WTC11 (cell line): ENCODE results near the gene RWDD1. TPM values are rescaled to one million over a fixed set of nuclear protein-coding genes. Genes with fewer than 3 reads are reported as not detected.

ENCODE experiments used
- ATAC-seq: fragments of 200-7000 bp; cut with Tn5 transposase; 2 replicates; pipeline ENCODE4 v1.10.0; 2021; ENCODE audit warnings: mild to moderate bottlenecking, moderate library complexity
- CTCF ChIA-PET: fragments of 300-600 bp; sonication (Branson Sonifier 250); formaldehyde crosslinking; loops from one replicate; lab custom pipeline; 2021; ENCODE audit warnings: antibody characterized with exemption; lab: Charles Lee
- POLR2A ChIA-PET: fragments of 350-600 bp; sonication (Branson Sonifier 250); formaldehyde crosslinking; loops from one replicate; lab custom pipeline; 2021; ENCODE audit warnings: antibody characterized with exemption; lab: Charles Lee
- DNase-seq: peaks from one replicate; pipeline ENCODE4 v3.0.0; 2021; ENCODE audit warnings: low spot score
- H3K27ac Mint-ChIP-seq: 2 replicates; pipeline ENCODE4 v1.8.0; 2021; ENCODE audit warnings: mixed read lengths
- H3K27me3 Mint-ChIP-seq: 2 replicates; pipeline ENCODE4 v1.8.0; 2021; ENCODE audit warnings: low read depth, mild to moderate bottlenecking, moderate library complexity, mixed read lengths
- H3K36me3 Mint-ChIP-seq: 2 replicates; pipeline ENCODE4 v1.8.0; 2021; ENCODE audit warnings: mixed read lengths
- H3K4me1 Mint-ChIP-seq: 2 replicates; pipeline ENCODE4 v1.8.0; 2022; ENCODE audit warnings: mixed read lengths
- H3K4me3 Mint-ChIP-seq: 2 replicates; pipeline ENCODE4 v1.8.0; 2021; ENCODE audit warnings: mild to moderate bottlenecking, moderate library complexity, mixed read lengths
- H3K9me3 Mint-ChIP-seq: 2 replicates; pipeline ENCODE4 v1.8.0; 2021; ENCODE audit warnings: mixed read lengths
- ATF2 ChIP-seq: sonication (generic); formaldehyde crosslinking; IDR thresholded peaks from 2 replicates; pipeline ENCODE4 v1.8.1; 2022; ENCODE audit warnings: low read depth, missing genetic modification reagents, borderline replicate concordance
- ATF6 ChIP-seq: sonication (generic); formaldehyde crosslinking; IDR thresholded peaks from 2 replicates; pipeline ENCODE4 v1.8.1; 2023; ENCODE audit warnings: mild to moderate bottlenecking, missing genetic modification reagents
- ELF4 ChIP-seq: sonication (generic); formaldehyde crosslinking; IDR thresholded peaks from 2 replicates; pipeline ENCODE4 v1.8.1; 2022; ENCODE audit warnings: low read depth, mild to moderate bottlenecking, moderate library complexity, missing genetic modification reagents
- FOXJ3 ChIP-seq: sonication (generic); formaldehyde crosslinking; IDR thresholded peaks from 2 replicates; pipeline ENCODE4 v1.9.0; 2021; ENCODE audit warnings: missing genetic modification reagents, mild to moderate bottlenecking, borderline replicate concordance
- FOXK1 ChIP-seq: sonication (generic); formaldehyde crosslinking; IDR thresholded peaks from 2 replicates; pipeline ENCODE4 v1.8.0; 2022; ENCODE audit warnings: mild to moderate bottlenecking, moderate library complexity, missing genetic modification reagents
- HMGA2 ChIP-seq: fragments of 250-450 bp; sonication (Bioruptor Pico); IDR thresholded peaks from 2 replicates; pipeline ENCODE4 v1.4.0; 2021; ENCODE audit warnings: mild to moderate bottlenecking, moderate library complexity
- JUN ChIP-seq: sonication (generic); formaldehyde crosslinking; IDR thresholded peaks from 2 replicates; pipeline ENCODE4 v1.8.0; 2023; ENCODE audit warnings: mild to moderate bottlenecking, missing genetic modification reagents
- NR3C1 ChIP-seq: sonication (generic); formaldehyde crosslinking; conservative IDR thresholded peaks from 2 replicates; pipeline ENCODE4 v1.8.1; 2023; ENCODE audit warnings: low read depth, mild to moderate bottlenecking, missing genetic modification reagents
- STAT6 ChIP-seq: sonication (generic); formaldehyde crosslinking; conservative IDR thresholded peaks from 2 replicates; pipeline ENCODE4 v1.8.1; 2023; ENCODE audit warnings: mild to moderate bottlenecking, low read depth, missing genetic modification reagents, moderate library complexity
- TCF7 ChIP-seq: sonication (generic); formaldehyde crosslinking; IDR thresholded peaks from 2 replicates; pipeline ENCODE4 v1.8.0; 2022; ENCODE audit warnings: mild to moderate bottlenecking, low read depth, missing genetic modification reagents, moderate library complexity
- TEAD1 ChIP-seq: sonication (generic); formaldehyde crosslinking; IDR thresholded peaks from 2 replicates; pipeline ENCODE4 v1.8.0; 2022; ENCODE audit warnings: mild to moderate bottlenecking, missing genetic modification reagents
- ZBTB43 ChIP-seq: sonication (generic); formaldehyde crosslinking; IDR thresholded peaks from 2 replicates; pipeline ENCODE4 v1.8.1; 2023; ENCODE audit warnings: mild to moderate bottlenecking, missing genetic modification reagents
- ZNF671 ChIP-seq: fragments of 250-450 bp; sonication (Bioruptor Pico); IDR thresholded peaks from 2 replicates; pipeline ENCODE4 v1.8.0; 2021; ENCODE audit warnings: mild to moderate bottlenecking
- total RNA-seq: library from RNA; stranded (reverse); gene quantifications from 3 replicates; pipeline ENCODE4 v1.2.3, GENCODE V29; 2021
- TF ChIP-seq, protein P1 (sequence below): fragments of 250-450 bp; sonication (Bioruptor Pico); IDR thresholded peaks from 2 replicates; pipeline ENCODE4 v1.9.0; 2021; ENCODE audit warnings: moderate library complexity, mild to moderate bottlenecking, inconsistent platforms, borderline replicate concordance
- TF ChIP-seq, protein P2 (sequence below): fragments of 250-450 bp; sonication (Bioruptor Pico); IDR thresholded peaks from 2 replicates; pipeline ENCODE4 v1.9.0; 2021; ENCODE audit warnings: mild to moderate bottlenecking
- TF ChIP-seq, protein P3 (sequence below): sonication (generic); formaldehyde crosslinking; IDR thresholded peaks from 2 replicates; pipeline ENCODE4 v1.8.0; 2023; ENCODE audit warnings: missing genetic modification reagents
- TF ChIP-seq, protein P4 (sequence below): fragments of 250-450 bp; sonication (Bioruptor Pico); IDR thresholded peaks from 2 replicates; pipeline ENCODE4 v2.1.2; 2022; ENCODE audit warnings: mild to moderate bottlenecking, moderate library complexity

The RWDD1 gene
- total RNA-seq, 1 experiment from 2014 or later = 33.8 TPM

GRCh38 chr6:116560130-116560529 lies 11.2 kb upstream of the RWDD1 start:
- POLR2A ChIA-PET = no interaction called here
- no peak overlapping the region for H3K27ac Mint-ChIP-seq
- CTCF ChIA-PET = interaction anchor here (0.6 to 2.9 kb wide), 10 partner anchors 11 to 292 kb away, joined by 3 to 44 read pairs (median 6); partner anchors contain the start of gene RWDD1

More at GRCh38 chr6:116560130-116560529, 11.2 kb upstream of the RWDD1 start:
- ATAC-seq (no peak), DNase-seq (no peak)
- Mint-ChIP-seq H3K27me3 (no peaks in the 10 kb centered on the region), H3K4me3 (no peak overlapping the region), H3K4me1 (peaks cover 4% of the 10 kb centered on the region), H3K36me3 (no peaks in the 10 kb centered on the region), H3K9me3 (no peaks in the 10 kb centered on the region)
- TF ChIP-seq FOXK1 (no peak), TEAD1 (CRISPR knock-in tag) (no peak), STAT6 (no peak), TCF7 (CRISPR knock-in tag) (no peak), ATF2 (CRISPR knock-in tag) (no peak), FOXJ3 (CRISPR knock-in tag) (no peak), ZBTB43 (CRISPR knock-in tag) (no peak), NR3C1 (CRISPR knock-in tag) (no peak), ELF4 (CRISPR knock-in tag) (no peak), JUN (CRISPR knock-in tag) (no peak), ATF6 (CRISPR knock-in tag) (no peak), ZNF671 (CRISPR knock-in tag) (no peak), HMGA2 (CRISPR knock-in tag) (no peak)
- TF ChIP-seq, protein P1, sequence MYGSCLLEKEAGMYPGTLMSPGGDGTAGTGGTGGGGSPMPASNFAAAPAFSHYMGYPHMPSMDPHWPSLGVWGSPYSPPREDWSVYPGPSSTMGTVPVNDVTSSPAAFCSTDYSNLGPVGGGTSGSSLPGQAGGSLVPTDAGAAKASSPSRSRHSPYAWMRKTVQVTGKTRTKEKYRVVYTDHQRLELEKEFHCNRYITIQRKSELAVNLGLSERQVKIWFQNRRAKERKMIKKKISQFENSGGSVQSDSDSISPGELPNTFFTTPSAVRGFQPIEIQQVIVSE = no peak
- TF ChIP-seq, protein P2, sequence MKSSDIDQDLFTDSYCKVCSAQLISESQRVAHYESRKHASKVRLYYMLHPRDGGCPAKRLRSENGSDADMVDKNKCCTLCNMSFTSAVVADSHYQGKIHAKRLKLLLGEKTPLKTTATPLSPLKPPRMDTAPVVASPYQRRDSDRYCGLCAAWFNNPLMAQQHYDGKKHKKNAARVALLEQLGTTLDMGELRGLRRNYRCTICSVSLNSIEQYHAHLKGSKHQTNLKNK (CRISPR knock-in tag) = no peak
- TF ChIP-seq, protein P3, sequence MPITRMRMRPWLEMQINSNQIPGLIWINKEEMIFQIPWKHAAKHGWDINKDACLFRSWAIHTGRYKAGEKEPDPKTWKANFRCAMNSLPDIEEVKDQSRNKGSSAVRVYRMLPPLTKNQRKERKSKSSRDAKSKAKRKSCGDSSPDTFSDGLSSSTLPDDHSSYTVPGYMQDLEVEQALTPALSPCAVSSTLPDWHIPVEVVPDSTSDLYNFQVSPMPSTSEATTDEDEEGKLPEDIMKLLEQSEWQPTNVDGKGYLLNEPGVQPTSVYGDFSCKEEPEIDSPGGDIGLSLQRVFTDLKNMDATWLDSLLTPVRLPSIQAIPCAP (CRISPR knock-in tag) = no peak
- TF ChIP-seq, protein P4, sequence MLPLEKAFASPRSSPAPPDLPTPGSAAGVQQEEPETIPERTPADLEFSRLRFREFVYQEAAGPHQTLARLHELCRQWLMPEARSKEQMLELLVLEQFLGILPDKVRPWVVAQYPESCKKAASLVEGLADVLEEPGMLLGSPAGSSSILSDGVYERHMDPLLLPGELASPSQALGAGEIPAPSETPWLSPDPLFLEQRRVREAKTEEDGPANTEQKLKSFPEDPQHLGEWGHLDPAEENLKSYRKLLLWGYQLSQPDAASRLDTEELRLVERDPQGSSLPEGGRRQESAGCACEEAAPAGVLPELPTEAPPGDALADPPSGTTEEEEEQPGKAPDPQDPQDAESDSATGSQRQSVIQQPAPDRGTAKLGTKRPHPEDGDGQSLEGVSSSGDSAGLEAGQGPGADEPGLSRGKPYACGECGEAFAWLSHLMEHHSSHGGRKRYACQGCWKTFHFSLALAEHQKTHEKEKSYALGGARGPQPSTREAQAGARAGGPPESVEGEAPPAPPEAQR (CRISPR knock-in tag) = no peak
